ENCODE measurements around the gene HPD. TPM values are rescaled to one million over a fixed set of nuclear protein-coding genes. Genes with fewer than 3 reads are reported as not detected.

HPD gene
- total RNA-seq, 1 experiment from 2014 or later = not detected

DNA sequence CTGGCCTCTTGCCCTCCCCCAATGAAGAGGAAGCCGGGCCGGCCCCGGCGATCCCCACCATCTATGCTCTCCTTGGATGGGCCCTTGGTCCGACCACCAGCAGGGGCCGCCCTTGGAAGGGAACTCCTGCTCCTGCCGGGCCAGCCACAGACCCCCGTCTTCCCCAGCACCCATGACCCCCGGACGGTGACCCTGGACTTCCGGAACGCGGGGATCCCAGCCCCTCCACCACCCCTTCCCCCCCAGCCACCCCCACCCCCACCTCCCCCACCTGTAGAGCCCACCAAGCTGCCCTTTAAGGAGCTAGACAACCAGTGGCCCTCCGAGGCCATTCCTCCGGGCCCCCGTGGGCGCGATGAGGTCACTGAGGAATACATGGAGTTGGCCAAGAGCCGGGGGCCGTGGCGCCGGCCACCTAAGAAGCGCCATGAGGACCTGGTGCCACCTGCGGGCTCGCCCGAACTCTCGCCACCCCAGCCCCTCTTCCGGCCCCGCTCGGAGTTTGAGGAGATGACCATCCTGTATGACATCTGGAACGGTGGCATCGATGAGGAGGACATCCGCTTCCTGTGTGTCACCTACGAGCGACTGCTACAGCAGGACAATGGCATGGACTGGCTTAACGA is 35.4 kb downstream of the HPD start:
- no peak overlapping the region for H3K4me2 ChIP-seq (ENCODE audit: low read depth, low read length, poor library complexity, severe bottlenecking)
- no peak overlapping the region for H3K27ac ChIP-seq (ENCODE audit: low read length)
- no peak overlapping the region for H2AFZ ChIP-seq (ENCODE audit: low read length)
- no peak for DNase-seq
- no peaks in the 10 kb centered on the region for H3K79me2 ChIP-seq (ENCODE audit: low read length)
- H3K4me3 ChIP-seq (ENCODE audit: low read length) = no peak overlapping the region
- H4K20me1 ChIP-seq (ENCODE audit: insufficient read depth, low read depth, low read length) = no peaks in the 10 kb centered on the region
- no peaks in the 10 kb centered on the region for H3K9me3 ChIP-seq (ENCODE audit: low read length)
- no peaks in the 10 kb centered on the region for H3K9me2 ChIP-seq (replicated peaks; ENCODE audit: insufficient read depth, low read length)
- H3K27me3 ChIP-seq (ENCODE audit: low read length) = no peaks in the 10 kb centered on the region
- no peak overlapping the region for H3K9ac ChIP-seq (ENCODE audit: low read length)
- H3K36me3 ChIP-seq (ENCODE audit: insufficient read depth, low read length) = no peaks in the 10 kb centered on the region
- no peaks in the 10 kb centered on the region for H3K4me1 ChIP-seq (ENCODE audit: low read length)

DNA sequence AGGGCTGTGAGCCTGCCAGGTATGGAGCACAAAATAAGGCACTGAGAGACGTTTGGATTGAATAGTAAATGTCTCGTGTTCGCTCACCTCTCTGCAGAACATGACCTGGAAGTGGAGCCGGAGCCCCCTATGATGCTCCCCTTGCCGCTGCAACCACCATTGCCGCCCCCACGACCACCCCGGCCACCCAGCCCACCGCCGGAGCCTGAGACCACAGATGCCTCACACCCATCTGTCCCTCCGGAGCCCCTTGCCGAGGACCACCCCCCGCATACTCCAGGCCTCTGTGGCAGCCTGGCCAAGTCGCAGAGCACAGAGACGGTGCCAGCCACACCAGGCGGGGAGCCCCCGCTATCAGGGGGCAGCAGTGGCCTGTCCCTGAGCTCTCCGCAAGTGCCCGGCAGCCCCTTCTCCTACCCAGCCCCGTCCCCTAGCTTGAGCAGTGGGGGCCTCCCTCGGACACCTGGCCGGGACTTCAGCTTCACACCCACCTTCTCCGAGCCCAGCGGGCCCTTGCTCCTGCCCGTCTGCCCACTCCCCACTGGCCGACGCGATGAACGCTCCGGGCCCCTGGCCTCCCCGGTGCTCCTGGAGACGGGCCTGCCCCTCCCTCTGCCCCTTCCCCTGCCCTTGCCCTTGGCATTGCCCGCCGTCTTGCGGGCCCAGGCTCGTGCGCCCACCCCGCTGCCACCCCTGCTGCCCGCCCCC is 36.1 kb downstream of the HPD start:
- Histone ChIP-seq H3K27ac (ENCODE audit: low read length) (no peak overlapping the region), H4K20me1 (ENCODE audit: insufficient read depth, low read depth, low read length) (no peaks in the 10 kb centered on the region), H3K4me1 (ENCODE audit: low read length) (no peaks in the 10 kb centered on the region), H3K79me2 (ENCODE audit: low read length) (no peaks in the 10 kb centered on the region), H3K9ac (ENCODE audit: low read length) (no peak overlapping the region), H3K9me3 (ENCODE audit: low read length) (no peaks in the 10 kb centered on the region), H3K36me3 (ENCODE audit: insufficient read depth, low read length) (no peaks in the 10 kb centered on the region), H3K9me2 (replicated peaks; ENCODE audit: insufficient read depth, low read length) (no peaks in the 10 kb centered on the region), H2AFZ (ENCODE audit: low read length) (no peak overlapping the region), H3K27me3 (ENCODE audit: low read length) (no peaks in the 10 kb centered on the region), H3K4me3 (ENCODE audit: low read length) (no peak overlapping the region), H3K4me2 (ENCODE audit: low read depth, low read length, poor library complexity, severe bottlenecking) (no peak overlapping the region)
- no peak for DNase-seq

DNA sequence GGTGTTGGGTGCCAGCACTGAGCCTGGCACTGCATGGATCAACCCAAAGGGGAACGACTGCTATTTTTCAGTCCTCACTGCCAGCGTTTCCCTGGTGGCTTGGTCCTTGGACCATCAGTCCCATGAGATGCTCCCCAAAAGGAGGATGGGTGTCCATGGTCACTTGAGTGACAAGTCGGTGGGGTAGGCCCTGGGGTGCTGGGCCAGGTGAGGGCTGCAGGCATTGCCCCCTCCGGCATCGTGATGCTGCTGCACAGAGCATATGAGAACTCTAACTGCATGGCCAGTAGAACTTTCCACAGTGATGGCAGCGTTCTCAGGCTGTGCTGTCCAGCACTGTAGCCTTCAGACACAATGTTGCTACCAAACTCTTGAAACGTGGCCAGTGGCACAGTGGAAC is 38.6 kb downstream of the HPD start:
- Histone ChIP-seq H3K27ac (ENCODE audit: low read length) (no peak overlapping the region), H3K36me3 (ENCODE audit: insufficient read depth, low read length) (no peaks in the 10 kb centered on the region), H3K9me2 (replicated peaks; ENCODE audit: insufficient read depth, low read length) (no peaks in the 10 kb centered on the region), H3K27me3 (ENCODE audit: low read length) (no peaks in the 10 kb centered on the region), H4K20me1 (ENCODE audit: insufficient read depth, low read depth, low read length) (no peaks in the 10 kb centered on the region), H3K9me3 (ENCODE audit: low read length) (no peaks in the 10 kb centered on the region), H3K4me3 (ENCODE audit: low read length) (no peak overlapping the region), H3K4me1 (ENCODE audit: low read length) (no peaks in the 10 kb centered on the region), H3K9ac (ENCODE audit: low read length) (no peak overlapping the region), H3K4me2 (ENCODE audit: low read depth, low read length, poor library complexity, severe bottlenecking) (no peak overlapping the region), H2AFZ (ENCODE audit: low read length) (no peak overlapping the region), H3K79me2 (ENCODE audit: low read length) (no peaks in the 10 kb centered on the region)
- no peak for DNase-seq

DNA sequence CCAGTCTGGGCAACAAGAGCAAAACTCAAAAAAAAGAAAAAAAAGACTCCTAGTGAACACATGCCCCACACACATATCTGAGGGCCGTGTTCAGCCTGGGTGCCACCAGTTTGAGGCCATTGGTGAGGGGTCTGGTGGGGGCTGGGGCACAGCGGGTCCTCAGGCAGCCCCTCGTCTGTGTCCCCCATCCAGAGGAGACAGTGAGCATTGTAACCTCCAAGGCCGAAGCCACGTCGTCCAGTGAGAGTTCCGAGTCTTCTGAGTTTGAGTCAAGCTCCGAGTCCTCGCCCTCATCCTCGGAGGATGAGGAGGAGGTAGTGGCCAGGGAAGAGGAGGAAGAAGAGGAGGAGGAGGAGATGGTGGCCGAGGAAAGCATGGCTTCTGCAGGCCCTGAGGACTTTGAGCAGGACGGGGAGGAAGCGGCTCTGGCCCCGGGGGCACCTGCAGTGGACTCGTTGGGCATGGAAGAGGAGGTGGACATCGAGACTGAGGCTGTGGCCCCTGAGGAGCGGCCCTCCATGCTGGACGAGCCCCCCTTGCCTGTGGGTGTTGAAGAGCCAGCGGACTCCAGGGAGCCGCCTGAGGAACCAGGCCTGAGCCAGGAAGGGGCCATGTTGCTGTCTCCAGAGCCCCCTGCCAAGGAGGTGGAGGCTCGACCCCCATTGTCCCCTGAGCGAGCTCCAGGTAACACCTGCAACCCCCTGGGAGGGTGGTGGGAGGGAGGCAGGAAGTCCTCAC is 39.3 kb downstream of the HPD start:
- no peak overlapping the region for H2AFZ ChIP-seq (ENCODE audit: low read length)
- DNase-seq = no peak
- no peaks in the 10 kb centered on the region for H3K9me2 ChIP-seq (replicated peaks; ENCODE audit: insufficient read depth, low read length)
- H3K4me2 ChIP-seq (ENCODE audit: low read depth, low read length, poor library complexity, severe bottlenecking) = no peak overlapping the region
- H3K4me1 ChIP-seq (ENCODE audit: low read length) = no peaks in the 10 kb centered on the region
- no peaks in the 10 kb centered on the region for H3K9me3 ChIP-seq (ENCODE audit: low read length)
- H3K27ac ChIP-seq (ENCODE audit: low read length) = no peak overlapping the region
- H3K27me3 ChIP-seq (ENCODE audit: low read length) = no peaks in the 10 kb centered on the region
- H3K79me2 ChIP-seq (ENCODE audit: low read length) = no peaks in the 10 kb centered on the region
- no peaks in the 10 kb centered on the region for H3K36me3 ChIP-seq (ENCODE audit: insufficient read depth, low read length)
- H4K20me1 ChIP-seq (ENCODE audit: insufficient read depth, low read depth, low read length) = no peaks in the 10 kb centered on the region
- H3K4me3 ChIP-seq (ENCODE audit: low read length) = no peak overlapping the region
- no peak overlapping the region for H3K9ac ChIP-seq (ENCODE audit: low read length)

DNA sequence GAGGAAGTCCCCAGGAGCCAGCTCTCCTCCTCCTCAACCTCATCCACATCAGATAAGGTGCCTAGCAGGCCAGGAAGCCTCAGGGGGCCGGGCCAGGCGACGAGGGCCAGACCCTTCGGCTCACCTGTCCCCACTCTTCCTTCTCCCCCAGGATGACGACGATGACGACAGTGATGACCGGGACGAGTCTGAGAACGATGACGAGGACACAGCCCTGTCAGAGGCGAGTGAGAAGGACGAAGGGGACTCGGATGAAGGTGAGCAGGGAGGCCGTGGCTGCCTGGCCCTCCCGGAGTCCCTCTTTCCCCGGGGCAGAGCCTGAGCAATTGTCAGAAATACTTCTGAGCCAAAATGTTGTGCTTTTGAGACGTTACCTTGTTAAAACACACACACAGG is 41.0 kb downstream of the HPD start:
- Histone ChIP-seq H2AFZ (ENCODE audit: low read length) (no peak overlapping the region), H3K9me3 (ENCODE audit: low read length) (no peaks in the 10 kb centered on the region), H3K4me3 (ENCODE audit: low read length) (no peak overlapping the region), H3K4me2 (ENCODE audit: low read depth, low read length, poor library complexity, severe bottlenecking) (no peak overlapping the region), H3K4me1 (ENCODE audit: low read length) (peaks cover under 1% of the 10 kb centered on the region), H3K9ac (ENCODE audit: low read length) (no peak overlapping the region), H3K36me3 (ENCODE audit: insufficient read depth, low read length) (no peaks in the 10 kb centered on the region), H3K27me3 (ENCODE audit: low read length) (no peaks in the 10 kb centered on the region), H4K20me1 (ENCODE audit: insufficient read depth, low read depth, low read length) (peaks cover 12% of the 10 kb centered on the region; the same call in 1 of the 2 replicates), H3K79me2 (ENCODE audit: low read length) (no peaks in the 10 kb centered on the region), H3K27ac (ENCODE audit: low read length) (no peak overlapping the region), H3K9me2 (replicated peaks; ENCODE audit: insufficient read depth, low read length) (no peaks in the 10 kb centered on the region)
- no peak for DNase-seq

DNA sequence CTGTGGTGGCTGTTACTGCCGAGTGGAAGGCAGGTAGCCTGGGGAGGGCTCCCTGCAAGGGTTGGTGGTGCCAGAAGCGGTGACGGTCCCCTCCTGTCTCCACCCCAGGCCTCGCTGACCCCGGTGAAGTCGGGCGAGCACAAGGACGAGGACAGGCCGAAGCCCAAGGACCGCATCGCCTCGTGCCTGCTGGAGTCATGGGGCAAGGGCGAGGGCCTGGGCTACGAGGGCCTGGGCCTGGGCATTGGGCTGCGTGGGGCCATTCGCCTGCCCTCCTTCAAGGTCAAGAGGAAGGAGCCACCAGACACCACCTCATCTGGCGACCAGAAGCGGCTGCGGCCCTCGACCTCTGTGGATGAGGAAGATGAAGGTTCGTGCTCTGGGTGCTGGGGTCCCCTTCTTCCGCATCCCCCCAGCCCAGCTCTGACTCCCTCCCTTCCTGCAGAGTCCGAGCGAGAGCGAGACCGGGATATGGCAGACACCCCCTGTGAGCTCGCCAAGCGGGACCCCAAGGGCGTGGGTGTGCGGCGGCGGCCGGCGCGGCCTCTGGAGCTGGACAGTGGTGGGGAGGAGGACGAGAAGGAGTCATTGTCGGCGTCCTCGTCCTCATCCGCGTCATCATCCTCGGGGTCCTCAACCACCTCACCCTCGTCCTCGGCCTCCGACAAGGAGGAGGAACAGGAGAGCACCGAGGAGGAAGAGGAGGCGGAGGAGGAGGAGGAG is 41.6 kb downstream of the HPD start:
- Histone ChIP-seq H2AFZ (ENCODE audit: low read length) (no peak overlapping the region), H3K9me3 (ENCODE audit: low read length) (no peaks in the 10 kb centered on the region), H3K9me2 (replicated peaks; ENCODE audit: insufficient read depth, low read length) (no peaks in the 10 kb centered on the region), H3K36me3 (ENCODE audit: insufficient read depth, low read length) (no peaks in the 10 kb centered on the region), H4K20me1 (ENCODE audit: insufficient read depth, low read depth, low read length) (peaks cover 18% of the 10 kb centered on the region; the same call in 1 of the 2 replicates), H3K27ac (ENCODE audit: low read length) (no peak overlapping the region), H3K79me2 (ENCODE audit: low read length) (no peaks in the 10 kb centered on the region), H3K4me1 (ENCODE audit: low read length) (peaks cover 6% of the 10 kb centered on the region), H3K4me2 (ENCODE audit: low read depth, low read length, poor library complexity, severe bottlenecking) (no peak overlapping the region), H3K27me3 (ENCODE audit: low read length) (no peaks in the 10 kb centered on the region), H3K9ac (ENCODE audit: low read length) (no peak overlapping the region), H3K4me3 (ENCODE audit: low read length) (no peak overlapping the region)
- no peak for DNase-seq

DNA sequence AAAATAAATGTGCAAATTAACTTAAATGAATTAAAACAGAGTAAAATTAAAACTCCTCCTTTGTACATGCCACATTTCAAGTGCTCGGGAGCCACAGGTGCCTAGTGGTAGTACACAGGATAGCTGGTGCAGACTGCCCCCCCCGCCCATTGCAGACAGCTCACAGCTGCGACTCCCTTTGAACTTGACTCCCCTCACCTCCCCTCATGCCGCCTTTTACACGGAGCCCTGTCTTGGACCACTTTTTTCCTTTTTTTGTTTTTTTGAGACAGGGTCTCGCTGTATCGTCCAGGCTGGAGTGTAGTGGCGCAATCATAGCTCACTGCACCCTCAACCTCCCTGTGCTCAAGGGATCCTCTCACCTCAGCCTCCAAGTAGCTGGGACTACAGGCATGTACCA is 43.4 kb downstream of the HPD start:
- H3K27ac ChIP-seq (ENCODE audit: low read length) = no peak overlapping the region
- H3K9me3 ChIP-seq (ENCODE audit: low read length) = no peaks in the 10 kb centered on the region
- no peaks in the 10 kb centered on the region for H3K27me3 ChIP-seq (ENCODE audit: low read length)
- no peak overlapping the region for H3K4me2 ChIP-seq (ENCODE audit: low read depth, low read length, poor library complexity, severe bottlenecking)
- no peak overlapping the region for H3K4me3 ChIP-seq (ENCODE audit: low read length)
- H2AFZ ChIP-seq (ENCODE audit: low read length) = no peak overlapping the region
- H4K20me1 ChIP-seq (ENCODE audit: insufficient read depth, low read depth, low read length) = peaks cover 33% of the 10 kb centered on the region
- H3K9ac ChIP-seq (ENCODE audit: low read length) = no peak overlapping the region
- no peak for DNase-seq
- H3K4me1 ChIP-seq (ENCODE audit: low read length) = peaks cover 14% of the 10 kb centered on the region
- no peaks in the 10 kb centered on the region for H3K79me2 ChIP-seq (ENCODE audit: low read length)
- H3K9me2 ChIP-seq (replicated peaks; ENCODE audit: insufficient read depth, low read length) = no peaks in the 10 kb centered on the region
- H3K36me3 ChIP-seq (ENCODE audit: insufficient read depth, low read length) = no peaks in the 10 kb centered on the region
